Measurements from ENCODE around the gene KHK.
"Not testable (repeated sequence)": the region's sequence is repeated elsewhere in the genome, so short reads cannot be mapped to it uniquely, and the experiment has no call there.

The KHK gene

DNA sequence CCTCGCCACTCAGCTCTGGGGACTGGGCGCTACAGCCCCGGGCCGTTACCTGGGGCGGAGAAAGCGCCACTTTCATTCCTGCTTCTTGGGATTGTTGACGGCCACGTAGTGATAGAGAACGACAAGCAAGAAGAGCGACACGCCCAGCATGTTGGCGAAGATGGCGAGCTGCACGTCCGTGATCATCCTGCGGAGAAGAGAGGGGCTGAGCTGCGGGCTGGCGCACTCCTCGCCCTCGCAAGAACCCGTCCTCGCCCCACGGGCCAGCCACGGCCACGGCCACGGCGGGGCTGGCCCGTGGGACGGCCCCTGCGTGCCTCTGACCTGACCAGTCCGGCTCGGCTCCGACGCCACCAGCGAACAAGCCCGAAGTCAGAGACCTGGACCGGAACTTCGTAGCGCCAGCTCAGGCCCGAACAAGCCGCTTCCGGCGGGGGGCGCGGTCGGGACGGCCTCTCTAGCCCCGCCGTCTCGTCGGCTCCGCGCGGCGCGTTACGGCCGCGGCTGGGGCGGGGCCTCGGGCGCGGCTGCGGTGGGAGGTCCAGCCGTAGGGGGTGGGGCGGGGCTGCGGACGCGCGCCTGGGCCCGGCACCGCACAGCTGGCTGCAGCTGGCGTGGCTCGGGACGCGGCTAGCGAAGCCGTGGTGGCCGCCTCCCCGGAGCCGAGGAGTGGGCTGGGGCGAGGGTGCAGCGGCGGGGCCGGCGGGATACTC, 15.1 kb upstream of the KHK start, which contains the start of gene OST4:
OST4 (minus strand) TSS at position 378 of the 713 bp plus-strand sequence.
- peak; percentile 91 for DNase-seq (ENCODE audit: low read depth)
- TF ChIP-seq, protein P1, sequence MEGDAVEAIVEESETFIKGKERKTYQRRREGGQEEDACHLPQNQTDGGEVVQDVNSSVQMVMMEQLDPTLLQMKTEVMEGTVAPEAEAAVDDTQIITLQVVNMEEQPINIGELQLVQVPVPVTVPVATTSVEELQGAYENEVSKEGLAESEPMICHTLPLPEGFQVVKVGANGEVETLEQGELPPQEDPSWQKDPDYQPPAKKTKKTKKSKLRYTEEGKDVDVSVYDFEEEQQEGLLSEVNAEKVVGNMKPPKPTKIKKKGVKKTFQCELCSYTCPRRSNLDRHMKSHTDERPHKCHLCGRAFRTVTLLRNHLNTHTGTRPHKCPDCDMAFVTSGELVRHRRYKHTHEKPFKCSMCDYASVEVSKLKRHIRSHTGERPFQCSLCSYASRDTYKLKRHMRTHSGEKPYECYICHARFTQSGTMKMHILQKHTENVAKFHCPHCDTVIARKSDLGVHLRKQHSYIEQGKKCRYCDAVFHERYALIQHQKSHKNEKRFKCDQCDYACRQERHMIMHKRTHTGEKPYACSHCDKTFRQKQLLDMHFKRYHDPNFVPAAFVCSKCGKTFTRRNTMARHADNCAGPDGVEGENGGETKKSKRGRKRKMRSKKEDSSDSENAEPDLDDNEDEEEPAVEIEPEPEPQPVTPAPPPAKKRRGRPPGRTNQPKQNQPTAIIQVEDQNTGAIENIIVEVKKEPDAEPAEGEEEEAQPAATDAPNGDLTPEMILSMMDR (conservative IDR thresholded peaks at IDR 0.05; ENCODE audit: low read length), result no peak

DNA sequence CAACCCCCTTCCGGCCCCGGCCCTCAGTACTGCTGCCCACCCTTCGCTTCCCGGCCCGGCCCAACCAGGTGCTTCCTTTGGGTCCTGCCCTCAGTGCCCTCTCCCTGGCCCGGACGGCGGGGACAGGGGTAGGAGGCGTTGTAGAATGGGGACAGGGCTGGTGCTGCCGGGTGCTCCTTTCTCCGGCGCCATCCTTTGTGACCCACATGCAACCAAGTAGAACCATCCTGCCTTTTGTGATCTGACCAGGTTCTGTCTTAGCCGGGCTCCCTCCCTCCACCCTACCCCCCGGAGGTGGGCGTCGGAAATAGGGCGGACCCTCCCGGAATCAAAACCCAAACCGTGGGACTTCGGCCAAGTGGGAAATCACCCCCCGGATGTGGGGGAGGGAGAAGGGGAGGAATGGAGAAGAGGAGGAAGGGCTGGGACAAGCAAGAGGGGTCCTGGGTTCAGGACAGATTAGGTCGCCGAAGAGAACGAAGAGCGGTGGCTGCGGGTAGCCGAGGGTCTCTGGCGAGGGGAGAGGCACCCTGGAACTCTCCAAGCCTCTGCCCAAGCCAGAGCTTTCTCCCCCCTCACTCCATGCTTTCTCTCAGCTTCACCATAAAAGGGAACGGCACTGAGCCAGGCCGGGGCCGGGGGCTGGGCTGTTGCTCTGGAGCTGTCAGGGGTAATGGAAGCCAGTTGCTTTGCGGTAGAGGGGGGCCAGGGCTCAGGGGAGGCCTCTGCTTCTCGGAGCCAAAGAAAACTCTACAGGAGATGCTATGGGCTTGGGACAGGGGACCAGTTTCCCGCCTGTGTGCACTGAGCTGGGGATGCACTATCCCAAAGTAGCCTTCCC, 14.4 kb upstream of the KHK start:
- peak overlapping the region; percentile 68 for H3K4me3 ChIP-seq (ENCODE audit: low read length)
- no peak for DNase-seq (ENCODE audit: low read depth)
- TF ChIP-seq, protein P1 (conservative IDR thresholded peaks at IDR 0.05; ENCODE audit: low read length), result no peak

More for the DNA sequence above, 15.1 kb upstream of the KHK start, which contains the start of gene OST4:
- peak within 1 kb of the TSS; percentile 99 for H3K4me3 ChIP-seq (ENCODE audit: low read length)

DNA sequence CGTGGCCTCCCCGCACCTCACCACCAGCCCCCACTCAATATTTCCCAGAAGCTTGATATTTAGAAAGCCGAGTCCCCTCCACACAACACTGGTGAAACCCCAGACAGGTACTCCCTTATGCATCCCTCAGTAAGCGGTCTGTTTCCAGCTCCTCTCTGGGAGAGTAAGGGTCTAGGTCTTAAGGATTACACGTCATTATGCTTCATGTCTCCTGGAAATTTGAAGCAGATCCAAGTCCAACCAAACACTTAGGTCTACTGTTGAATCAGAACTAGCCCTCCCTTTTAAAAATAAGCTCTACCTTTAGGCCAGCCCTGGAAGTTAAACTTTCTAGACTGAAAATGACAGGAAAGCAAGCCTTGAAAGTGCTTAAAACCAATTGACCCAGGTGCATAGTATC, 13.7 kb upstream of the KHK start:
- TF ChIP-seq, protein P1 (conservative IDR thresholded peaks at IDR 0.05; ENCODE audit: low read length), result no peak
- H3K4me3 ChIP-seq (ENCODE audit: low read length), result no peak overlapping the region
- DNase-seq (ENCODE audit: low read depth), result no peak

- DNase-seq (ENCODE audit: low read depth), result no peak
- H3K4me3 ChIP-seq (ENCODE audit: low read length), result no peak overlapping the region
- TF ChIP-seq, protein P1 (conservative IDR thresholded peaks at IDR 0.05; ENCODE audit: low read length), result no peak
These were observed 12.8 kb upstream of the KHK start for GRCh38 chr2:27073782-27074181.

DNA sequence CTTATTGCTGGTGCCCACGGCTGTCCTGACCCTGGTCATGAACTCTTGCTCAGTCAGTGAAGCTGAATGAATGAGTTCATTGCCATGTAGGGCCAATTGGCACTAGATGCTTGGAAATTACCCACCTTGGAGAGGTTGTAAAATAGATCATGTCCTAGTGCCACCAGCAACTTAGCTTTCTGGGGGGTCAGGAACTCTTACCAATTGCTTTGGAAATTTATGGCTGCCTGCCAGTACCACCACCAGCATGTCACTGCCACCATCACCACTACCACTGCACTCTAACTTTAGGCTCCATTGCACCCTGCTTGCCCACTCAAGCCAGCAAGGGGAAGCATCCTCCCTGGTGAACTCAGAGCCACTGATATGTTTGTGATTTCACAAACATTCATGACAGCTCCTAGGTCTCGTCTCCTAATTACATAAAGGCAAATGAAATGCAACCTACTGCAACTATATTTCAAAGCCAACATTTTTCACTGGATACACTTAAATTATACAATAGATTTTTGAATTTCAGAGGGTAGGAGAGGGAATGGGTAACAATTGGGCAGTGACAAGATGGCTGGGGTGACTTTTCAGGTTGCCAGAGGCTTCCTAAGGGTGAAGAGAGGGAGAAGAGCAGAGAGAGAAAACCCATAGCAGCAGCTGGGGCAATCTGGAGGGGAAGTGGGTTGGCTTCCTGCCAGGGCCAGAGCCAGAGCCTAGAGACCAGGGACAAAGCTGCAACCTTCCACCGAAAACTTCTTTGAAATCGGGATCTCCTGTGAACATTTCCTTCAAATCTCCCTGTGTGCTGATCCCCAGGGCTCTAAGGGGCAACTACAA, 11.6 kb upstream of the KHK start:
- DNase-seq (ENCODE audit: low read depth), result no peak
- no peak overlapping the region for H3K4me3 ChIP-seq (ENCODE audit: low read length)
- TF ChIP-seq, protein P1 (conservative IDR thresholded peaks at IDR 0.05; ENCODE audit: low read length), result no peak

DNA sequence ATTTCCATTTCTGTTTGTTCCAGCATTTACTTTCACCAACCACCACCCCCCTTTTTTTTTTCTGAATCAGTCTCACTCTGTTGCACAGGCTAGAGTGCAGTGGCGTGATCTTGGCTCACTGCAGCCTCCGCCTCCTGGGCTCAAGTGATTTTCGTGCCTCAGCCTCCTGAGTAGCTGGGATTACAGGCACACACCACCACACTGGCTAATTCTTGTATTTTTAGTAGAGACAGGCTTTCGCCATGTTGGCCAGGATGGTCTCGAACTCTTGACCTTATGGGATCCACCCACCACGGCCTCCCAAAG, 11.1 kb upstream of the KHK start:
- not testable (repeated sequence) for H3K4me3 ChIP-seq (ENCODE audit: low read length); DNase-seq (ENCODE audit: low read depth)

DNA sequence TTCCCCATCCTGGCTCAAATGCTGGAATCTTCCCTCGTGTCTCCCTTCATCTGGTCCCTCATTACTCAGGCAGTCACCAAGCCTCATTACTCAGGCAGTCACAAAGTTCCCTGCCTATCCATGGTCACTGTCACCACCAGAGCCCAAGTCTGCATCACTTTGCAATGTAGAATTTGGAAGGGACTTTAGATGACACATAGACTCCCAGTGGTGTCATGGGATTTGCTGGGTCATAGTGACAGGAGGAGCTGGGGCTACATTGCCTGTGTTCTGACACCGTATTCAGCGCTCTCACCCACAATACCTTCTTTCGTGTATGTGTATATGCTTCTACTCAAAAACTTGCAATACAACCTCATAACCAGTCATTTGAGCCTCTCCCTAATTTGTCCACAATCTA, 10.2 kb upstream of the KHK start:
- DNase-seq (ENCODE audit: low read depth), result no peak
- TF ChIP-seq, protein P1 (conservative IDR thresholded peaks at IDR 0.05; ENCODE audit: low read length), result no peak
- no peak overlapping the region for H3K4me3 ChIP-seq (ENCODE audit: low read length)
